Hematopoietic multipotent progenitor cell treated with erythropoietin and hydrocortisone succinate and interleukin-3 and kit ligand, for 15 days (in vitro differentiated cells): ENCODE data around the gene HNRNPLL.
A peak's percentile ranks its signal among the peaks of the same experiment; 100 is the strongest.
"Not testable (repeated sequence)": the region's sequence is repeated elsewhere in the genome, so short reads cannot be mapped to it uniquely, and the experiment has no call there.

Experiments used
- DNase-seq: peaks from one replicate; pipeline ENCODE4 v3.0.0-alpha.2; 2015; ENCODE audit warnings: low spot score

The HNRNPLL gene

GRCh38 chr2:38552259-38552658 is 50.5 kb downstream of the HNRNPLL start:
- peak; percentile 14 for DNase-seq

- no peak for DNase-seq
Observed at GRCh38 chr2:38551746-38552145, 51.0 kb downstream of the HNRNPLL start.

DNA sequence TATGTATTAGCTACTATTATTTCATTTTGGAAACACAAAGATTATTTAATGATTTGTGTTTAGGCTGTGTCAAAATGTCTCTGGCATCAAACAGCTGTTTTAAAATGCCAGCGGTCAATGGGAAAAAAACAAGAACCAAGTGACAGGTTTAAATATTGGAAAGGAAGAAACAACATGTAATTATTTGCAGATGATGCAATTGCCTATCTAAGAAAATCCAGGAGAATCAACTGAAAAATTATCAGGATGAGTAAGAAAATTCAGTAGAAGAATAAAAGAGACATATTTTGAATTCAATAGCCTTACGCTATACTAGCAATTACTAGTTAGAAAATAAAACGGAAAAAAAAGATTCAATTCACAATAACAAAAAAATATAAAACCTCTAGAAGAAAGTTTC is 51.6 kb downstream of the HNRNPLL start:
- DNase-seq, result no peak

GRCh38 chr2:38549851-38550250 is 52.9 kb downstream of the HNRNPLL start:
- no peak for DNase-seq

GRCh38 chr2:38549071-38549704 is 53.5 kb downstream of the HNRNPLL start:
- DNase-seq, result no peak

- DNase-seq, result no peak
Observed at GRCh38 chr2:38547791-38548190, 54.9 kb downstream of the HNRNPLL start.

GRCh38 chr2:38546585-38546984 is 56.1 kb downstream of the HNRNPLL start:
- no peak for DNase-seq

DNA sequence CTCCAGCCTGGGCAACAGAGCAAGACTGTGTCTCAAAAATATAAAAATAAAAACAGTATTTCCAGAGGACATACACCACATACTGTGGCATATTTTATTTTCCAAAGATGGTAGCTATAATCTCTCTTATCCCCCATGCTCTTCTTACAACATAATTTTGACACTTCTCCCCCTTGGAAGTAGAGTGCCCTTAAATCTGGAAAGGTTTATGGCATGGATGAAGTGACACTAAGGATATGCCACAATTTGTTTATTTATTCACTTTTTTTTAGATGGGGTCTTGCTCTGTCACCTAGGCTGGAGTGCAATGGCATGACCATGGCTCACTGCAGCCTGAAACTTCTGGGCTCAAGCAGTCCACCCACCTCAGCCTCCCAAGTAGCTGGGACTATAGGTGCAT is 56.7 kb downstream of the HNRNPLL start:
- no peak for DNase-seq

GRCh38 chr2:38542248-38542631 is 60.5 kb downstream of the HNRNPLL start:
- not testable (repeated sequence) for DNase-seq

- DNase-seq, result no peak
Observed at GRCh38 chr2:38540580-38541286, 62.0 kb downstream of the HNRNPLL start.

DNA sequence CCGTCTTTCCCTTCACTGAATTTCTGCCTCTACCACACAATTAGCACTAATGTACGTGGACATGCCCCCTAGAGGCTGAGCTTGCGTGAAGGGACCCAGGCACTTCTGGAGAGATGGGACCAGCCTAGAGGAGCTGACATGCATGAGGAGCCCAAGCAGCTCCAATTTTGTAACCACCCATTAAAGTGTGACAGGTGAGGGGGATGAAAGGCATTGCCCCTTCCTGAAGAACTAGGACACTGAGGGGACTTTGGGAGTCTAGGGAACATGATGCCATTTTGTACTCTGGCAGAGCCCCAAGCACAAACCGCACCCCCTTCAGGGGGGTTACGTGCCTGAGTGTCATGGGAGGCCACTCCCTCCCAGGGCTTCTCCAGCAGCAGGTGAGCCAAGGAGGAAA is 63.6 kb downstream of the HNRNPLL start:
- no peak for DNase-seq

- no peak for DNase-seq
Observed at GRCh38 chr2:38537937-38538525, 64.7 kb downstream of the HNRNPLL start.

GRCh38 chr2:38537296-38537695 is 65.4 kb downstream of the HNRNPLL start:
- not testable (repeated sequence) for DNase-seq

- DNase-seq, result peak; percentile 69
Observed at GRCh38 chr2:38535744-38536506, 66.8 kb downstream of the HNRNPLL start.

DNA sequence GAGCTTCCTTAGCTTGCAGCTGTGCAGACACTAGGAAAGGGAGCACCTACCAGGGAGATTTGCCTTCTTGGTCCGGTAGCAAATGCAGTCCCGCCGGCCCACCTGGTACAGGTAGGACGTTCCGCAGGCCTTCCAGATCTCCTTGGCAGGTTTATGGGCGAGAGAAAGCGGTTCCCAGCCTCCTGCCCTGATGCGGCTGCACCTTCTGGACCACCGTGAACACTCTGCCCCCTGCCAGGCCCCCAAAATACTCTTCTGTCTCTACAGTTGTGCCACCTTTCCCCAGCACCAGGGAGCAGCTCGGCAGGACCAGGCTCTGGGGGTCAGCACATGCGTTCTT is 67.4 kb downstream of the HNRNPLL start:
- no peak for DNase-seq

- no peak for DNase-seq
Observed at GRCh38 chr2:38534746-38535403, 67.9 kb downstream of the HNRNPLL start.

DNA sequence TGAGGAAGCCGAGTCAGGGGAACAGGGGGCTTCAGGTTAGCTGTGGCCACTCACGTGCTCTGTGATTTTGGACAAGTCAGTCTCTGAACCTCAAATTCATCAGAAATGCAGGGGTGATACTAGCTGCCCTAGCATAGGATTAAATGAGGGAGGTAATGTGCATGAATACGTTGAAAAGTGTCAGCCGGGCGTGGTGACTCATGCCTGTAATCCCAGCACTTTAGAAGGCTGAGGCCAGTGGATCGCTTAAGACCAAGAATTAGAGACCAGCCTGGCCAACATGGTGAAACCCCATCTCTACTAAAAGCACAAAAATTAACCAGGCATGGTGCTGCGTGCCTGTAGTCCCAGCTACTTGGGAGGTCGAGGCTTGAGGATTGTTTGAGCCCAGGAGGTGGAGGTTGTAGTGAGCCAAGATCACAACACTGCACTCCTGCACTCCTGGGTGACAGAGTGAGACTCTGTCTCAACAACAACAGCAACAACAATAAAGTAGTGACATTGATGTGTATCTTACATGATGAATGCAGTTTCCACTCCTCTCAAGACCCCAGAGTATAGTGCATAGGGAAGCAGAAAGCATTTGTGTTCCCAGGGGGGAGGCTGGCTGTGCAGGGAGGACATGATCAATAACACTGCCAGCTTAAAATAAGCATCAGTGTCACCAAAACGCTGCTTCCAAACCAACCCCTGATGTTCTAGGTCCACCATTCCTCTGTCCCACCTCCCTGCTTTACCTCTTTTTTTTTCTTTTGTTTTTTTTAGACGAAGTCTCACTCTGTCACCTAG is 68.8 kb downstream of the HNRNPLL start:
- DNase-seq, result no peak

- no peak for DNase-seq
Observed at GRCh38 chr2:38533180-38533579, 69.5 kb downstream of the HNRNPLL start.

DNA sequence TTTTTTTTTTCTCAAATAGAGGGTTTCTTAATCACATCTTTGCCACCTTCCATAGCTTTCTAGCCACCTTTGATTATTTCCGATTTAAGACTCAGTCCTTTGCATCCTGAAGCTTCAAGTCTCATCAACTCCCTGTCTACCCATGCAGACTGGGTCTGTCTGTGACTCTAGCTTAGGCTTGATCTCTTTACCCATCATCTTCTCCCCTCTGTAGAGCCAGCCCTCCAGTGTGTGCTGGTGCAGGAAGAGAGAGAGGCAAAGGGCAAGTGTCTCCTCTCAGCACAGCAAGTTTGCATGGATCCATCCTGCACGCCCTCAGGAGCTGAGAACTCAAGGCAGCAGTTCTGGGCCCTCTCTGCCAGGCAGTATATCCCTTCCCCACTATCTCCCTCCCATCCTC is 70.4 kb downstream of the HNRNPLL start:
- DNase-seq, result no peak

DNA sequence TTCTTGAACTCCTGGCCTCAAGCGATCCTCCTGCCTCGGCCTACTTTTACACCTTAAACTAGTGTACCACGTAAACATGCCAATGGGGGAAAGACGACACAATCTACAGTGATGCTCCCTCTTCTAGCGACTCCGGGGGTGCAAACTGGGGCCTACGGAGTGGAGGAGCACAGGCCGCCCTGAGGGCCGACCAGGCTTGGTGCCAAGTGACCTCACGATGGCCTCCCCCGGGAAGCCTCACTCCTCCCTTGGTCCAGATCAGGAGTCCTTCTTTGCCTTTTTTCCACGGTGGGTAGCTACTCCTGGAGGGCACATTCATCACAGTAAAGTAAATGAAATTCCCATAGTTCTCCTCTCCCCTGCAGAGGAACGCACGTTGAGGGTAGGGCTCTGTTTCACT is 73.5 kb downstream of the HNRNPLL start:
- DNase-seq, result no peak

DNA sequence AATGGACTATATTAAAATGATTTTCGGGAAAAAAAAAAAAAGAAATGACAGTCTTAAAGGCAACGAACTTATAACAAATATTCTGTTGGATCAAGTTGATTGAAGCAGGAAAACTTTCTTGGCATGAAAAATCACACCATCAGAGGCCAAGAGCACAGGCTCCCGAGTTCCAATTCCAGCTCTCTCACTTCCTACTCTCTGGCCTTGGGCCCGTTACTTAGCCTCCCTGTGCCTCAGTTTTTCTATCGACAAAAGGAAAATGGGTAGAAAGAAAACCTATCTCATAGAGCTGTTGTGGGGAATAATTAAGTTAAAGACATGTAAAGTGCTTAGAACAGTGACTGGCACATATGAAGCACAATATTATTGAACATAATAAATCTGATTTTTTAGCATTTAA is 74.2 kb downstream of the HNRNPLL start:
- DNase-seq, result no peak

- DNase-seq, result no peak
Observed at GRCh38 chr2:38528008-38528442, 74.7 kb downstream of the HNRNPLL start.
